WTC11 (cell line): ENCODE measurements around the gene VPS8. TPM values are rescaled to one million over a fixed set of nuclear protein-coding genes. Genes with fewer than 3 reads are reported as not detected.

ENCODE experiments used
- ATAC-seq: fragments of 200-7000 bp; cut with Tn5 transposase; 2 replicates; pipeline ENCODE4 v1.10.0; 2021; ENCODE audit warnings: mild to moderate bottlenecking, moderate library complexity
- CTCF ChIA-PET: fragments of 300-600 bp; sonication (Branson Sonifier 250); formaldehyde crosslinking; loops from one replicate; lab custom pipeline; 2021; ENCODE audit warnings: antibody characterized with exemption; lab: Charles Lee
- POLR2A ChIA-PET: fragments of 350-600 bp; sonication (Branson Sonifier 250); formaldehyde crosslinking; loops from one replicate; lab custom pipeline; 2021; ENCODE audit warnings: antibody characterized with exemption; lab: Charles Lee
- DNase-seq: peaks from one replicate; pipeline ENCODE4 v3.0.0; 2021; ENCODE audit warnings: low spot score
- H3K27ac Mint-ChIP-seq: 2 replicates; pipeline ENCODE4 v1.8.0; 2021; ENCODE audit warnings: mixed read lengths
- H3K27me3 Mint-ChIP-seq: 2 replicates; pipeline ENCODE4 v1.8.0; 2021; ENCODE audit warnings: low read depth, mild to moderate bottlenecking, moderate library complexity, mixed read lengths
- H3K36me3 Mint-ChIP-seq: 2 replicates; pipeline ENCODE4 v1.8.0; 2021; ENCODE audit warnings: mixed read lengths
- H3K4me1 Mint-ChIP-seq: 2 replicates; pipeline ENCODE4 v1.8.0; 2022; ENCODE audit warnings: mixed read lengths
- H3K4me3 Mint-ChIP-seq: 2 replicates; pipeline ENCODE4 v1.8.0; 2021; ENCODE audit warnings: mild to moderate bottlenecking, moderate library complexity, mixed read lengths
- H3K9me3 Mint-ChIP-seq: 2 replicates; pipeline ENCODE4 v1.8.0; 2021; ENCODE audit warnings: mixed read lengths
- ELF4 ChIP-seq: sonication (generic); formaldehyde crosslinking; IDR thresholded peaks from 2 replicates; pipeline ENCODE4 v1.8.1; 2022; ENCODE audit warnings: low read depth, mild to moderate bottlenecking, moderate library complexity, missing genetic modification reagents
- FOXK1 ChIP-seq: sonication (generic); formaldehyde crosslinking; IDR thresholded peaks from 2 replicates; pipeline ENCODE4 v1.8.0; 2022; ENCODE audit warnings: mild to moderate bottlenecking, moderate library complexity, missing genetic modification reagents
- FOXP1 ChIP-seq: sonication (generic); formaldehyde crosslinking; IDR thresholded peaks from 2 replicates; pipeline ENCODE4 v1.8.0; 2022; ENCODE audit warnings: missing genetic modification reagents, mild to moderate bottlenecking, moderate library complexity, borderline replicate concordance
- GTF2I ChIP-seq: fragments of 250-450 bp; sonication (Bioruptor Pico); conservative IDR thresholded peaks from 2 replicates; pipeline ENCODE4 v1.4.0; 2021; ENCODE audit warnings: mild to moderate bottlenecking
- JAZF1 ChIP-seq: fragments of 250-450 bp; sonication (Bioruptor Pico); IDR thresholded peaks from 2 replicates; pipeline ENCODE4 v1.9.0; 2021; ENCODE audit warnings: moderate library complexity, mild to moderate bottlenecking, inconsistent platforms
- MXD4 ChIP-seq: fragments of 250-450 bp; sonication (Bioruptor Pico); IDR thresholded peaks from 2 replicates; pipeline ENCODE4 v1.8.0; 2021; ENCODE audit warnings: mild to moderate bottlenecking, moderate library complexity, borderline replicate concordance
- NFYB ChIP-seq: sonication (generic); formaldehyde crosslinking; conservative IDR thresholded peaks from 2 replicates; pipeline ENCODE4 v1.8.0; 2022; ENCODE audit warnings: low read depth, missing genetic modification reagents
- NR2C2 ChIP-seq: sonication (generic); formaldehyde crosslinking; IDR thresholded peaks from 2 replicates; pipeline ENCODE4 v1.8.0; 2022; ENCODE audit warnings: mild to moderate bottlenecking, missing genetic modification reagents
- SMAD4 ChIP-seq: sonication (generic); formaldehyde crosslinking; IDR thresholded peaks from 2 replicates; pipeline ENCODE4 v1.8.0; 2022; ENCODE audit warnings: mild to moderate bottlenecking, missing genetic modification reagents
- SP1 ChIP-seq: sonication (generic); formaldehyde crosslinking; conservative IDR thresholded peaks from 2 replicates; pipeline ENCODE4 v1.8.1; 2022; ENCODE audit warnings: missing genetic modification reagents
- TCF7 ChIP-seq: sonication (generic); formaldehyde crosslinking; IDR thresholded peaks from 2 replicates; pipeline ENCODE4 v1.8.0; 2022; ENCODE audit warnings: mild to moderate bottlenecking, low read depth, missing genetic modification reagents, moderate library complexity
- TEAD4 ChIP-seq: sonication (generic); formaldehyde crosslinking; IDR thresholded peaks from 2 replicates; pipeline ENCODE4 v1.8.0; 2022; ENCODE audit warnings: mild to moderate bottlenecking, missing genetic modification reagents
- TP53 ChIP-seq: sonication (generic); formaldehyde crosslinking; IDR thresholded peaks from 2 replicates; pipeline ENCODE4 v1.8.1; 2023; ENCODE audit warnings: mild to moderate bottlenecking, missing genetic modification reagents
- ZNF232 ChIP-seq: sonication (generic); formaldehyde crosslinking; IDR thresholded peaks from 2 replicates; pipeline ENCODE4 v1.8.0; 2022; ENCODE audit warnings: mild to moderate bottlenecking, missing genetic modification reagents
- total RNA-seq: library from RNA; stranded (reverse); gene quantifications from 3 replicates; pipeline ENCODE4 v1.2.3, GENCODE V29; 2021
- TF ChIP-seq, protein P1 (sequence below): fragments of 250-450 bp; sonication (Bioruptor Pico); IDR thresholded peaks from 2 replicates; pipeline ENCODE4 v2.1.2; 2022; ENCODE audit warnings: mild to moderate bottlenecking, moderate library complexity
- TF ChIP-seq, protein P2 (sequence below): fragments of 250-450 bp; sonication (Bioruptor Pico); IDR thresholded peaks from 2 replicates; pipeline ENCODE4 v1.9.0; 2021; ENCODE audit warnings: mild to moderate bottlenecking
- TF ChIP-seq, protein P3 (sequence below): sonication (generic); formaldehyde crosslinking; IDR thresholded peaks from 2 replicates; pipeline ENCODE4 v1.8.1; 2022; ENCODE audit warnings: missing genetic modification reagents, borderline replicate concordance
- TF ChIP-seq, protein P4 (sequence below): sonication (generic); formaldehyde crosslinking; IDR thresholded peaks from 2 replicates; pipeline ENCODE4 v1.8.0; 2023; ENCODE audit warnings: mild to moderate bottlenecking, missing genetic modification reagents

Gene VPS8
- total RNA-seq, 1 experiment from 2014 or later: 44.9 TPM

DNA sequence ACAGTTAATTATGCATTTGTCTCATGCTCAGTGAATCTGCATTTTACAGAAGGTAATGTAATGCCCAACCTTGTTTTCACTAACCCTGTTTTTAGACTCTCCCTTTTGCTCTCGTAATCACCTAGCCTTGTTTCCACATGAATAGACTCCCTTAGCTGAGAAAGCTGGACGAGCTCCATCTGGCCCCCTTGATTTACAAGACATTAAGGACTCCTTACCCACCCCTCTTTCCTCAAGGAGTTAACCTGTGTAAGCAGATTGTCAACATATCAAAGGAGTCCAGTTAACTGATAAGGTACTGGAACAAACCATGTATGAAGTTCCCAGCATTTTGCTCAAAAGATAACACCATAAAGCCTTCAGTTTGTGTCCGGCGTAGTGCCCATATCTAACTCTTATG lies 99.6 kb downstream of the VPS8 start:
- H3K9me3 Mint-ChIP-seq: no peaks in the 10 kb centered on the region
- peak; percentile 37 for ATAC-seq
- peaks cover 92% of the 10 kb centered on the region for H3K4me1 Mint-ChIP-seq
- TF ChIP-seq JAZF1 (CRISPR knock-in tag) (no peak), ZNF232 (CRISPR knock-in tag) (0 out of 2 replicates have a peak, but pooled peaks have one; percentile 38), FOXK1 (peak; percentile 73; the same call in 1 of the 2 replicates), SMAD4 (CRISPR knock-in tag) (no peak), TEAD4 (CRISPR knock-in tag) (no peak), NFYB (CRISPR knock-in tag) (no peak), GTF2I (no peak), MXD4 (CRISPR knock-in tag) (no peak)
- TF ChIP-seq, protein P1, sequence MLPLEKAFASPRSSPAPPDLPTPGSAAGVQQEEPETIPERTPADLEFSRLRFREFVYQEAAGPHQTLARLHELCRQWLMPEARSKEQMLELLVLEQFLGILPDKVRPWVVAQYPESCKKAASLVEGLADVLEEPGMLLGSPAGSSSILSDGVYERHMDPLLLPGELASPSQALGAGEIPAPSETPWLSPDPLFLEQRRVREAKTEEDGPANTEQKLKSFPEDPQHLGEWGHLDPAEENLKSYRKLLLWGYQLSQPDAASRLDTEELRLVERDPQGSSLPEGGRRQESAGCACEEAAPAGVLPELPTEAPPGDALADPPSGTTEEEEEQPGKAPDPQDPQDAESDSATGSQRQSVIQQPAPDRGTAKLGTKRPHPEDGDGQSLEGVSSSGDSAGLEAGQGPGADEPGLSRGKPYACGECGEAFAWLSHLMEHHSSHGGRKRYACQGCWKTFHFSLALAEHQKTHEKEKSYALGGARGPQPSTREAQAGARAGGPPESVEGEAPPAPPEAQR (CRISPR knock-in tag): no peak
- TF ChIP-seq, protein P2, sequence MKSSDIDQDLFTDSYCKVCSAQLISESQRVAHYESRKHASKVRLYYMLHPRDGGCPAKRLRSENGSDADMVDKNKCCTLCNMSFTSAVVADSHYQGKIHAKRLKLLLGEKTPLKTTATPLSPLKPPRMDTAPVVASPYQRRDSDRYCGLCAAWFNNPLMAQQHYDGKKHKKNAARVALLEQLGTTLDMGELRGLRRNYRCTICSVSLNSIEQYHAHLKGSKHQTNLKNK (CRISPR knock-in tag): no peak
- TF ChIP-seq, protein P3, sequence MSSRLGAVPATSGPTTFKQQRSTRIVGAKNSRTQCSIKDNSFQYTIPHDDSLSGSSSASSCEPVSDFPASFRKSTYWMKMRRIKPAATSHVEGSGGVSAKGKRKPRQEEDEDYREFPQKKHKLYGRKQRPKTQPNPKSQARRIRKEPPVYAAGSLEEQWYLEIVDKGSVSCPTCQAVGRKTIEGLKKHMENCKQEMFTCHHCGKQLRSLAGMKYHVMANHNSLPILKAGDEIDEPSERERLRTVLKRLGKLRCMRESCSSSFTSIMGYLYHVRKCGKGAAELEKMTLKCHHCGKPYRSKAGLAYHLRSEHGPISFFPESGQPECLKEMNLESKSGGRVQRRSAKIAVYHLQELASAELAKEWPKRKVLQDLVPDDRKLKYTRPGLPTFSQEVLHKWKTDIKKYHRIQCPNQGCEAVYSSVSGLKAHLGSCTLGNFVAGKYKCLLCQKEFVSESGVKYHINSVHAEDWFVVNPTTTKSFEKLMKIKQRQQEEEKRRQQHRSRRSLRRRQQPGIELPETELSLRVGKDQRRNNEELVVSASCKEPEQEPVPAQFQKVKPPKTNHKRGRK (CRISPR knock-in tag): no peak
- TF ChIP-seq, all 79 proteins: peak for 2
- peak overlapping the region; percentile 55 for H3K4me3 Mint-ChIP-seq
- peak overlapping the region; percentile 90 for H3K27ac Mint-ChIP-seq
- ChIA-PET POLR2A (no interaction called here), CTCF (interaction anchor here (1.0 to 1.8 kb wide), 3 partner anchors 12 to 350 kb away, joined by 3 to 5 read pairs (median 3); partner anchors contain the start of gene EPHB3)
- peak; percentile 19 for DNase-seq
- no peaks in the 10 kb centered on the region for H3K27me3 Mint-ChIP-seq
- peaks cover 11% of the 10 kb centered on the region for H3K36me3 Mint-ChIP-seq

DNA sequence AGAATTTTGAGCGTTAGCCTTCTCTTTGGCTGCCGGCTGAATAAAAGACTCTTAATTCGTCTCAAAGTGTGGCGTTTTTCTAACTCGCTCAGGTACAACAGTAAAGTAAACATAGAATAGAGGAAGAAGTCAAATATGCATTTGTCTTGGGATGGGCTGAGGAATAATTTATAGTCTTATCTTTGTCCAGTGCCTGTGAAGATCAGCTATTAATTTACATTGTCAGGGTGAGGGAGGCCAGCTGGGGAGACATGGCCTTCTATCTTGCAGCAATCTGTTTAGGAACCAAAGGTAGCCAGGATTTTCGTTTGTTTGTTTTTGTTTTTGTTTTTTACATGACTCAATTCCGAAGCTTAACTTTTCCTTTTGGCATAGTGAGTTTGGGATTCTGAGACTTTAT lies 100.2 kb downstream of the VPS8 start:
- CTCF ChIA-PET: interaction anchor here (1.0 to 1.8 kb wide), 3 partner anchors 12 to 351 kb away, joined by 3 to 5 read pairs (median 3); partner anchors contain the start of gene EPHB3
- H3K36me3 Mint-ChIP-seq: peaks cover 15% of the 10 kb centered on the region
- peak overlapping the region; percentile 90 for H3K27ac Mint-ChIP-seq

DNA sequence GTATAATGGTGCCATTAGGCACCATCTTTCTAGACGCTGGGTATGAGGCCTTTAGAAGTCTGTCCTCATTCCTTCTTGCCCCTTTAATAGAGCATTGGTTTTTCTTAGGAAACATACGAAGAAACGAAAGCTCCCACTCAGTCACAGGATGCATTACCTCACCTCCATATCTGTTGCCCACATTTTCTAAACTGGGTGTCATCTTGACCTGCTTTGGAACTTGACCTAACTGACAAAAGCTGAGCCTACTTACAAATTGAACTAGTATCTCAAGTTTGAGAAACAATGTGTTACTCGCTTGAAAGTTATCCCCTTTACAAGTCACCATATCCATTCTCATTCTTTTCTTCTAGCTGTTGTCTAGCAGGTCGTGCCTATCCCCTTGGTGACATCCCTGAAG lies 102.7 kb downstream of the VPS8 start:
- H3K27ac Mint-ChIP-seq: peak overlapping the region; percentile 1; the same call in 1 of the 2 replicates
- peaks cover 24% of the 10 kb centered on the region for H3K36me3 Mint-ChIP-seq
- DNase-seq (no peak), ATAC-seq (no peak)
- TF ChIP-seq, protein P4, sequence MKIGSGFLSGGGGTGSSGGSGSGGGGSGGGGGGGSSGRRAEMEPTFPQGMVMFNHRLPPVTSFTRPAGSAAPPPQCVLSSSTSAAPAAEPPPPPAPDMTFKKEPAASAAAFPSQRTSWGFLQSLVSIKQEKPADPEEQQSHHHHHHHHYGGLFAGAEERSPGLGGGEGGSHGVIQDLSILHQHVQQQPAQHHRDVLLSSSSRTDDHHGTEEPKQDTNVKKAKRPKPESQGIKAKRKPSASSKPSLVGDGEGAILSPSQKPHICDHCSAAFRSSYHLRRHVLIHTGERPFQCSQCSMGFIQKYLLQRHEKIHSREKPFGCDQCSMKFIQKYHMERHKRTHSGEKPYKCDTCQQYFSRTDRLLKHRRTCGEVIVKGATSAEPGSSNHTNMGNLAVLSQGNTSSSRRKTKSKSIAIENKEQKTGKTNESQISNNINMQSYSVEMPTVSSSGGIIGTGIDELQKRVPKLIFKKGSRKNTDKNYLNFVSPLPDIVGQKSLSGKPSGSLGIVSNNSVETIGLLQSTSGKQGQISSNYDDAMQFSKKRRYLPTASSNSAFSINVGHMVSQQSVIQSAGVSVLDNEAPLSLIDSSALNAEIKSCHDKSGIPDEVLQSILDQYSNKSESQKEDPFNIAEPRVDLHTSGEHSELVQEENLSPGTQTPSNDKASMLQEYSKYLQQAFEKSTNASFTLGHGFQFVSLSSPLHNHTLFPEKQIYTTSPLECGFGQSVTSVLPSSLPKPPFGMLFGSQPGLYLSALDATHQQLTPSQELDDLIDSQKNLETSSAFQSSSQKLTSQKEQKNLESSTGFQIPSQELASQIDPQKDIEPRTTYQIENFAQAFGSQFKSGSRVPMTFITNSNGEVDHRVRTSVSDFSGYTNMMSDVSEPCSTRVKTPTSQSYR: no peak
- TF ChIP-seq, protein P1 (CRISPR knock-in tag): no peak
- no peak for TF ChIP-seq FOXP1 (CRISPR knock-in tag)
- H3K4me1 Mint-ChIP-seq: peaks cover 81% of the 10 kb centered on the region
- H3K27me3 Mint-ChIP-seq: no peaks in the 10 kb centered on the region
- CTCF ChIA-PET: interaction anchor here (1.4 kb wide), 1 partner anchor 156 kb away, joined by 3 read pairs; no protein-coding TSS in a partner anchor
- peaks cover 3% of the 10 kb centered on the region; the same call in 1 of the 2 replicates for H3K9me3 Mint-ChIP-seq
- POLR2A ChIA-PET: no interaction called here
- no peak overlapping the region for H3K4me3 Mint-ChIP-seq

More for the DNA sequence above, 100.2 kb downstream of the VPS8 start:
- DNase-seq: no peak
- no peak for TF ChIP-seq SP1
- no peak for TF ChIP-seq TP53 (CRISPR knock-in tag)
- TF ChIP-seq NR2C2: no peak
- no peak for TF ChIP-seq ELF4 (CRISPR knock-in tag)
- no peak for TF ChIP-seq TCF7 (CRISPR knock-in tag)
- TF ChIP-seq, all 79 proteins: peak for 0
- peaks cover 91% of the 10 kb centered on the region for H3K4me1 Mint-ChIP-seq
- no peaks in the 10 kb centered on the region for H3K9me3 Mint-ChIP-seq
- no peaks in the 10 kb centered on the region for H3K27me3 Mint-ChIP-seq
- POLR2A ChIA-PET: no interaction called here
- ATAC-seq: no peak
- H3K4me3 Mint-ChIP-seq: peak overlapping the region; percentile 55
